Peyer's patch (tissue), 4 donors: Measurements from ENCODE around the gene TRABD2A. TPM values are rescaled to one million over a fixed set of nuclear protein-coding genes. Genes with fewer than 3 reads are reported as not detected.

Experiments
- DNase-seq, 3 donors: peaks; one replicate each; pipeline ENCODE4 v3.0.0-alpha.2; 2017 to 2019
- H3K27ac ChIP-seq, 4 donors: fragments of 200-600 bp; sonication (generic); one replicate each; pipeline ENCODE4 v1.5.1; 2016 to 2019
- H3K27me3 ChIP-seq, 2 donors: fragments of 200-600 bp; sonication (generic); one replicate each; pipeline ENCODE4 v1.5.1; 2019
- H3K36me3 ChIP-seq, 3 donors: fragments of 200-600 bp; sonication (generic); one replicate each; pipeline ENCODE4 v1.5.1; 2016 to 2019
- H3K4me1 ChIP-seq, 4 donors: fragments of 200-600 bp; sonication (generic); one replicate each; pipeline ENCODE4 v1.5.1; 2016 to 2019
- H3K4me3 ChIP-seq, 4 donors: fragments of 200-600 bp; sonication (generic); 1 replicate in 3 of 4; 2 replicates in 1 of 4; pipeline ENCODE4 v1.5.1; 2016 to 2019; ENCODE audit warnings: mild to moderate bottlenecking in 1 of 4
- H3K9me3 ChIP-seq, 4 donors: fragments of 200-600 bp; sonication (generic); one replicate each; pipeline ENCODE4 v1.5.1; 2016 to 2019; ENCODE audit warnings: mild to moderate bottlenecking in 1 of 4
- CTCF ChIP-seq, 6 experiments: fragments of 450-650 bp in 4 of 6; fragments of 200-600 bp in 2 of 6; sonication (generic) in 1 of 6; IDR thresholded peaks; one replicate each; pipeline ENCODE4 v1.5.1; 2017 to 2019; ENCODE audit warnings: antibody characterized with exemption in 6 of 6, mild to moderate bottlenecking in 3 of 6, moderate library complexity in 1 of 6
- POLR2A ChIP-seq, 2 donors: fragments of 450-650 bp; IDR thresholded peaks; one replicate each; pipeline ENCODE4 v1.5.1; 2017; ENCODE audit warnings: antibody characterized with exemption in 2 of 2, mild to moderate bottlenecking in 2 of 2, moderate library complexity in 2 of 2
- total RNA-seq, 4 donors: library from RNA; depleted of rRNA; stranded (reverse); fragments of >200 nt; gene quantifications; one replicate each; pipeline ENCODE4 v1.1.0, GENCODE V29; 2016

TRABD2A gene
- total RNA-seq, 4 donors from 2014 or later = 32.2 to 85.4 (median 55.0) TPM

GRCh38 chr2:84886791-84887190, 5.9 kb upstream of the TRABD2A start:
- Histone ChIP-seq H3K36me3 (no peaks in the 10 kb centered on the region), H3K4me3 (no peak overlapping the region), H3K9me3 (no peaks in the 10 kb centered on the region), H3K27ac (no peak overlapping the region), H3K27me3 (no peaks in the 10 kb centered on the region), H3K4me1 (peaks cover 0 to 9% (median 3%) of the 10 kb centered on the region in 4 donors)
- TF ChIP-seq CTCF (IDR thresholded peaks at IDR 0.05) (no peak), POLR2A (IDR thresholded peaks at IDR 0.05) (no peak)
- peak in 1 of 3 donors; percentile 8 for DNase-seq

DNA sequence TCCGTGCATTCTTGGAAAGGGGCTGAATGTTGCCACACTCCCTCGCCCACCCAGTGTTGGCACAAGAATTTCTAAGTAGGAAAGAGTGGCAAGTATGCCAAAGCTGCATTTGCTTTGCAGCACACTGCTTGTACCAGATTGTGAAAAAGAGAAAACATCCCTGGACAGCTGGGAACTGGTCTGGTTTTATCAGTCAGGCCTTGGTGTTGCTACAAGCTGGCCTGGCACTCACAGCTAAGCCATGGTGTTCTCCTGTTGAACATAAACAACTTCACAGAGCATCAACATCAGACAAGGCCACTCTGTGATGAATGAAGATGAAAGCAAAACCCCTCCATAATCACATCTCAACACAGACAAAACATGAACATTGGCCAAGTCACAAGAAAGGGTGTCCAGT, 4.2 kb upstream of the TRABD2A start:
- no peak for DNase-seq
- Histone ChIP-seq H3K4me1 (peaks cover 0 to 17% (median 5%) of the 10 kb centered on the region in 4 donors), H3K27me3 (peaks cover 0 to 7% of the 10 kb centered on the region in 2 donors), H3K4me3 (no peak overlapping the region), H3K9me3 (no peaks in the 10 kb centered on the region), H3K27ac (no peak overlapping the region), H3K36me3 (no peaks in the 10 kb centered on the region)
- TF ChIP-seq CTCF (IDR thresholded peaks at IDR 0.05) = no peak
- TF ChIP-seq POLR2A (IDR thresholded peaks at IDR 0.05) = no peak

DNA sequence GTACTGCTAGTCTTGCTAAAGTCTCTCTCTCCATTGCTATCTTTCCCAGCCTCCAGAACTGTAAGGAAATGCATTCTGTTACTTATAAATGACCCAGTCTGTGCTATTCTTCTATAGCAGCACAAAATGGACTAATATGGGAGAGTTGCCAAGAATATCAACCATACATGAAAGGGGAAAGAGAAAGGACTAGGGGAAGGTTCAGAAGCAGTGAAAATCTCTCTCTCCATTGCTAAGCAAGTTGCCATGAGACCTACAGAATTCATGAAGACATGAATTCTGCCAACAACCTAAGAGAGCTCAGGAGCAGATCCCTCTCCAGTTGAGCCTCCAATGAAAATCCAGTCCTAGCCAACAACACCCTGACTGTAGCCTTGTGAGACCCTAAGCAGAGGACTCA, 3.6 kb upstream of the TRABD2A start:
- TF ChIP-seq POLR2A (IDR thresholded peaks at IDR 0.05) (no peak), CTCF (IDR thresholded peaks at IDR 0.05) (no peak)
- DNase-seq = no peak

GRCh38 chr2:84882775-84883550, 2.1 kb upstream of the TRABD2A start:
- peak in 1 of 3 donors; percentile 6 for DNase-seq
- H3K4me1 ChIP-seq = peaks cover 0 to 11% (median 0%) of the 10 kb centered on the region in 4 donors
- TF ChIP-seq POLR2A (IDR thresholded peaks at IDR 0.05) = no peak
- no peak for TF ChIP-seq CTCF (IDR thresholded peaks at IDR 0.05)
- H3K36me3 ChIP-seq = no peaks in the 10 kb centered on the region
- H3K9me3 ChIP-seq = no peaks in the 10 kb centered on the region
- peaks cover 0 to 7% of the 10 kb centered on the region in 2 donors for H3K27me3 ChIP-seq
- no peak overlapping the region for H3K4me3 ChIP-seq
- no peak overlapping the region for H3K27ac ChIP-seq

More for the DNA sequence above, 3.6 kb upstream of the TRABD2A start:
- no peak overlapping the region for H3K4me3 ChIP-seq
- H3K36me3 ChIP-seq = no peaks in the 10 kb centered on the region
- H3K27ac ChIP-seq = no peak overlapping the region
- H3K9me3 ChIP-seq = no peaks in the 10 kb centered on the region
- peaks cover 0 to 17% (median 5%) of the 10 kb centered on the region in 4 donors for H3K4me1 ChIP-seq
- H3K27me3 ChIP-seq = peaks cover 0 to 7% of the 10 kb centered on the region in 2 donors

- H3K4me1 ChIP-seq = peaks cover 0 to 11% (median 0%) of the 10 kb centered on the region in 4 donors
Observed at GRCh38 chr2:84882414-84882738, 1.5 kb upstream of the TRABD2A start.

More at GRCh38 chr2:84882414-84882738, 1.5 kb upstream of the TRABD2A start:
- no peak for DNase-seq
- Histone ChIP-seq H3K27me3 (peaks cover 0 to 7% of the 10 kb centered on the region in 2 donors), H3K27ac (peak overlapping the region in 1 of 4 donors; percentile 72), H3K9me3 (no peaks in the 10 kb centered on the region), H3K4me3 (peak overlapping the region in 2 of 4 donors; percentile 71 to 90), H3K36me3 (no peaks in the 10 kb centered on the region)
- TF ChIP-seq POLR2A (IDR thresholded peaks at IDR 0.05) = no peak
